Brain pericyte (primary cell): ENCODE measurements around the gene TRMT10A.

Experiments
- DNase-seq: peaks from one replicate; pipeline ENCODE4 v3.0.0-alpha.2; 2012; ENCODE audit warnings: low read depth, low spot score

TRMT10A gene, protein sequence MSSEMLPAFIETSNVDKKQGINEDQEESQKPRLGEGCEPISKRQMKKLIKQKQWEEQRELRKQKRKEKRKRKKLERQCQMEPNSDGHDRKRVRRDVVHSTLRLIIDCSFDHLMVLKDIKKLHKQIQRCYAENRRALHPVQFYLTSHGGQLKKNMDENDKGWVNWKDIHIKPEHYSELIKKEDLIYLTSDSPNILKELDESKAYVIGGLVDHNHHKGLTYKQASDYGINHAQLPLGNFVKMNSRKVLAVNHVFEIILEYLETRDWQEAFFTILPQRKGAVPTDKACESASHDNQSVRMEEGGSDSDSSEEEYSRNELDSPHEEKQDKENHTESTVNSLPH

GRCh38 chr4:99563310-99564186 lies at the start of gene TRMT10A:
TRMT10A (minus strand) TSS chr4:99564039; CDS start chr4:99559338, 4,701 bp downstream.
- peak; percentile 94 for DNase-seq

DNA sequence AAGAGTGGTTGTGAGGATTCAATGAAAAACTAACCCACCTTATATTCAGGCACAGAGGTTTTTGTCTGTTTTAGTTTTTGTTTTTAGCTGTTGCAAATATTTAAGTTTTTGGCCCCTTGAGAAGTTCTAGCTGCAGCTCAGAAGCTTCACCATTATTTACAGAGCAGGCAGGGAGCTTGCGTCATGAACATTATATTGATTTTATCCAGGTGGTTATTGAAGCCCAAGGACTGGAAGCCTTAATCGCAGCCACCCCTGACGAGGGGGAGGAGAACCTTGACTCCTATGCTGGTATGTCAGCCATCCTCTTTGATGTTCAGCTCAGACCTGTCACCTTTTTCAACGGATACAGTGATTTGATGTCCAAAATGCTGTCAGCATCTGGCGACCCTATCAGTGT lies 48.9 kb upstream of the TRMT10A start:
- no peak for DNase-seq

DNA sequence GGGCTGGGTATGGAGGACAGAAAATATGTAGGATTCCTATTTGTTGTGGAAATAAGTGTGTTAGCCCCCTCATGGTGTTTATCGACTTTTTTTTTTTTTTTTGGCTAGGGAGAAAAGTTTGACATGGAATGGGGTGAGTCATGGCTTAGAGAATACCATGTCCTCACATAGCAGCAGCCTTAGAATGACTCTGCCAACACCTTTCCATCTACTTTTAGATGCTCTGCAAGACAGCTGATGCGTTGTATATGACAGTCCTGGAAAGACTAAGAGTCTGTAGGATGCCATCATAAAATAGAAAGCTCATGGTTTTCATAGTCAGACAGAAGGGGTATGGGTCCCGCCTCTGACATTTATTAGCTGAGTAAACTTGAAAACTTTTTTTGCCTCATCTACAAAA lies 48.4 kb upstream of the TRMT10A start:
- no peak for DNase-seq

DNA sequence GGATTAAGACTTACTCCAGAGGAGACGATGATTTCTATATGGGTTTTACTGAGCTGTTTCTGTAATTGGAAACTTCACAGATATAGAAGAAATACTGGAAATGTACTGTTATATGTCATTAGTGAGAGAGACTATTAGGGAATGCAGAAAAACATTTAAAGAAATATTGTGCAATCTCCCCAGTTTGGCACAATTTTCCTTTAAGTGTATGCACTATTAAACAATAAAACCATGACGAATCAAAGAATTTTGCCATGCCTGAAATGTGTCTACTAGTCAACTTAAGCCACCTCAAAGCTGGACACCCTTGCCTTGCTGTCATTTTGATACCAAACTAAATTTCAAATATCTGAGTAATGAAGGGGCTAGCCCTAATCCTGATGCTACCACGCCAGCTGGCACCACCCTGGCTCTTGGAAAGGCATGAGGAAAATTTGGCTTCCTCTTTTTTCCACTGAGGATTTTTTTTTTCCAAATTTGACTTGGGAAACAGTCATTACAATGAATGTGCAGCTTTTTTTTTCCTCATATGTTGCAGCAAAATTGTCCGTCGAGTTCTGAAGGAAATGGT lies 46.9 kb upstream of the TRMT10A start:
- DNase-seq, result no peak

- DNase-seq, result no peak
Observed at GRCh38 chr4:99608417-99608816, 44.6 kb upstream of the TRMT10A start.

GRCh38 chr4:99606716-99607115 lies 42.9 kb upstream of the TRMT10A start:
- no peak for DNase-seq

DNA sequence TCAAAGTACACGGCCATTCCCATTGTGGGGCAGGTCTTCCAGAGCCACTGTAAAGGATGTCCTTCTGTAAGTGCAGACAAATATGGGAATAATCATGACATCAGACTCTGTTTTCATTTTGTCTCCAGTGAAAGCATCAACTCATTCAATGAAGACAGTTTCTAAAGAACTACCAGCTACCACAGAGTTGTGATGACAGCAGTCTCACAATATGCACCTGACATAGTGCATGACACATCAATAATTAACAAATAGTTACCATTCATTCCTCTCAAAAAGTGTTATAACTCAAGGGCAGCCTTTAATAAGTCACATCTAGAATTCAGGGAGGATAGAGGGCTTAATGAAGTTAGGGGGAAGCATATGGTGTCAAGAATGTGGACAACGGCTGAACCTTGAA lies 31.0 kb upstream of the TRMT10A start:
- DNase-seq, result no peak

DNA sequence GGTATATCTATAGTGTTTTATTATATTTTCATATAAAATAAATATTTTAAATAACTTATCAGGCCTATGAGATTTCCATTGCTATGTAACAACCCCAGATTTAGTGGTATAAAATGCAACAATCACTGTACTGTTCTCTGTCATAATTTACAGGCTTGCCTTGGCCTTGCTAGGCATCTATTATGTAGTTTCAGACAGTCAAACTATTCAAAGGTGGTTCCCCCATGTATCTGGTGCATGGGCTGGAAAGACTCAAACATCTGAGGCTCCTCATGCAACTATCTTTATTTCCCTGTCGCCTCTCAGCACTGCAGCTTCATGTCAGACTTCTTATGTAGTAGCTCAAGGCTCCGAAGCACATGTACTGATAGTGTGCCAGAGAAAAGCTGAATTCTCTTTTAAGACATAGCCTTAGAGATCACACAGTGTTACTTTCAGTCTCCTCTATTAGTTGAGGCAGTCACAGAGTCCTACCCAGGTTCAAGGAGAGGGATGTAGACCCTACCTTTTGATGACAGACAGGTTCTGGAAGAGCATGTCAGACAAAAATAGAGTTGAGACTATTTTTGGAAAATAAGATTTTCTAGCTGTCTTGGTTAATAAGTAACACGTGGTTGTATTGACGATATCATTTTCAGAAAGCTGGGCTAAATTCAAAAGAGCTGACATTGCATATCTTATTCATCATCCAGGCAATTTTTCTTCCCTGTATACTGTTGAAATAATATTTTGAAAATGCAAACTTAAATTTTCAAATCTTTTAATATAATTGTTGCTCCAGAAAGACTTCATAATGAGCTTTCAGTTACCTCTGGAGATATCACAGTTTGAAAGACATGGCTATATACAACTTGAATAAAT lies 30.2 kb upstream of the TRMT10A start:
- DNase-seq, result no peak

GRCh38 chr4:99591757-99592156 lies 27.9 kb upstream of the TRMT10A start:
- no peak for DNase-seq

GRCh38 chr4:99587803-99588202 lies 24.0 kb upstream of the TRMT10A start:
- no peak for DNase-seq

DNA sequence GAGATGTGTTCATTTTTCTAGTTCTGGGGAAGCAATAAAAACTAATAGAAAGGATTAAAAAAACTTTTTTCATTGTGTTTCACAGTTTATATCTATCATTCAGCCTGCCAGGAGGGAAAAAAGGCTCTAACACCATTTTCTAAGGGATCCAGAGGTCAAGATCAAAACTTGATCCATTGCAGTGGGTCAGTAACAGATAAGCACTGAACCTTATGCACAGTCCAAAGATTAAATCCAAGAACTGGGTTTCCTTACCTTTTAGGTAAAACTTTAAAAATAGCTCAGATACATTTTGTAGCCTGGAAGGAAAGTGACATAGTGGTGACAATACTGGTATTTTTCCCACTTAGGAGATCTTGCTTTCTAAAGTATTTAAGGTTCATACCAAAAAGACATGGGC lies 23.5 kb upstream of the TRMT10A start:
- no peak for DNase-seq

DNA sequence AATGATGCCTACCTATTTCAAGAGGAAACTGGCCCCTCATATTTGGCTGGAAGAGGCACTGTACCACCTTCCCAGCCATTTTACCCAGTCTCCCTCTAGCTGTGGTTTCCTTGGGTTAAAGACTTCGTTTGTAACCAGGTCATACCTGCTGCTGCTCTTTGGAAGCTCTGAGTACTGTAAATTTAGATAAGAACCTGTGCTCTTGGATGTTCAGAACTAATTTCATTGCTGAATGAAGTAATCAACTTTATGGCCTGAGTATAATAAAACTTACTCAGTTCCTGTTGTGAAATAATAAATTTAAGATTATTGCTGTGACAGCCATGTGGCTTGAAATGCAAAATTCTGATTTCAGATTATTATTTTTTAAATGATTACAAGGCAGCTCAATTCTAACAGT lies 23.0 kb upstream of the TRMT10A start:
- no peak for DNase-seq

DNA sequence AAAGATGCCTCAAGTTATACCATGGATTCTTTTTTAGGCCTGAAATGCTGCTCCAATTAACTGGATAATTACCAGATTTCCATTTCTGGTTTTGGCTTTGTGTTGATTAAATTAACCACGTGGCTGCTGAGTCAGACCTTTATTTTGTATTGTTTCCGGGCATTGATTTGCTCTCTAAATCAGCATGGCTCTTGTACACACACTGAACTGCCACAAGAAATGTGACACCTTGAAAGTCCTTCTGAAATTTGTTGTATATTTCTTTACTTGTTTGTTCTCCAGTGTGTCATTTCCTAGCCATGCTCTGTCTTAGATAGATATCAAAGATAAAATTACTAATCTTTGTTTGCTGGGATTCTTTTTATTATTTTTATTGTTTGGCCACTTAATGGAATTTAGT lies 22.5 kb upstream of the TRMT10A start:
- DNase-seq, result no peak

GRCh38 chr4:99585516-99585915 lies 21.7 kb upstream of the TRMT10A start:
- no peak for DNase-seq

GRCh38 chr4:99578714-99579113 lies 14.9 kb upstream of the TRMT10A start:
- no peak for DNase-seq

GRCh38 chr4:99574530-99575324 lies 10.9 kb upstream of the TRMT10A start, which contains the start of gene MTTP:
MTTP (plus strand) TSS chr4:99574824; CDS start chr4:99574910, 86 bp downstream.
- no peak for DNase-seq

DNA sequence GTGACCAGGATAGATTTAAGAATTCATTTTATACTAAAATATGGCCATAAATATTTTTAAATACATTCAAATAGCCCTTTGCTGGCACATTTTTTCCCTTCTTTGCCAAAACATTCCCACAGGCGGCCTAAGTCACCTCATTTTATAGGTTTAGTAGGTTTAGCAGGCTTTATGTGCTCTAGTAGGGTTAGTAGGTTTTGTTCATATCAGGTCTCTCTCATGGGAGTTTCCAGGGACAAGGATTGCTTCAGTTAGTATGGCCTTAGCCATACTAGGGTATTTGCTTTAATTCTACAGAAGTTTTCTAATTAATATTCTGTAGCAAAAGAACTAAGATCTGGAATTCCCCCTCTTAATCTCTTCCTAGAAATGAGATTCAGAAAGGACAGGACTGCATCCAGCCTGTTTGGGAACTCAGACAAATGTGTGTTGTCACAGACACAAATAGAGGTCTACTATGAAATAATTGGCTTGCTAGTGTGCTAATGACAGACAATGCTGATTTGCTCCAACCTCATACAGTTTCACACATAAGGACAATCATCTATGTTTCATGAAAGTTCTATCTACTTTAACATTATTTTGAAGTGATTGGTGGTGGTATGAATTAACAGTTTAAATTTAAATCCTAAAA lies 10.0 kb upstream of the TRMT10A start:
- no peak for DNase-seq

- DNase-seq, result no peak
Observed at GRCh38 chr4:99572527-99573240, 8.8 kb upstream of the TRMT10A start.

GRCh38 chr4:99571883-99572282 lies 8.0 kb upstream of the TRMT10A start:
- DNase-seq, result no peak

DNA sequence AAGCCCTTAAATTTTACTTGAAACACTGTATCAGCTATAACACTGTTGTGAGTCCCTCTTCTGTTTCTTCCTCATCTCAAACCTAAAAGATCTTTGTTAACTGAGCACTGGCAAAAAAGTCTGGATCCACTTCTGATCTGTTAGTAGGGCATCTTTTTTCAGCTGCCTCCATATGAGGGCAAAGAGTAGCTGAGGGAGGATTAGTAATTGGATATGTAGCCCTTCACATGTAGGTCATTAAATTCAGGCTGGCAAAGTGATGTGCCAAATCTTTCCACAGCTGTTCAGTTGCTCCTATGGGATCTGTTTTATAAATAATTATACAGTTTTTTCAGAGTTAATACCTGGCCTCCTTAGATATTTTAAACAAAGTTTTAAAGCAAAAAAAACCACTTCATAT lies 1.1 kb upstream of the TRMT10A start:
- DNase-seq, result no peak
